Measurements from ENCODE around the gene SF3B3. TPM values are rescaled to one million over a fixed set of nuclear protein-coding genes. Genes with fewer than 3 reads are reported as not detected.

The SF3B3 gene
- total RNA-seq, 1 donor from 2014 or later: 129 TPM

DNA sequence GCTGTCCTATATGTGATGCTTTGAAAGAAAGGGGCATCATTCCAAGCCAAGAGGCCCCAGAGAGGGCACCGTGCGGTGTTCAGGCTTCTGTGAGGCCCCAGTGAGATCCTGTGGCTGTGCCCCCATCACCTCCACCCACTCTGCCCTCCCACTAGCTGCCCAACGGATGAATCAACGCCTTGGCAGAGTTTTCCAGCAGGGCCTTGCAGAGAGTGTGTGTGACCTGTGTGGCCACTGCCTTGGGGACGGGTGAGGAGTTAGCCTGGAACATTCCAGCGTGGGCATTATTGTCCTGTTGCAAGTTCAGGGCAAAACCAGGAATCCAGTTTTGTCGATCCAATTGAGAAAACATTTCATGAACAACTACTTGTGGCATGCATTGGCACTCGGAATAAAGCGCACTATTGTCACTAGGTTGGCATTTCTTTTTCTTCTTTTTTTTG is 53.7 kb downstream of the SF3B3 start:
- H3K36me3 ChIP-seq: peaks cover 11% of the 10 kb centered on the region
- H3K27ac ChIP-seq (replicated peaks): peak overlapping the region; percentile 22
- intact Hi-C loops (cut with micrococcal nuclease): no loop called here
- H3K9me3 ChIP-seq (replicated peaks): no peaks in the 10 kb centered on the region
- TF ChIP-seq, protein P1, sequence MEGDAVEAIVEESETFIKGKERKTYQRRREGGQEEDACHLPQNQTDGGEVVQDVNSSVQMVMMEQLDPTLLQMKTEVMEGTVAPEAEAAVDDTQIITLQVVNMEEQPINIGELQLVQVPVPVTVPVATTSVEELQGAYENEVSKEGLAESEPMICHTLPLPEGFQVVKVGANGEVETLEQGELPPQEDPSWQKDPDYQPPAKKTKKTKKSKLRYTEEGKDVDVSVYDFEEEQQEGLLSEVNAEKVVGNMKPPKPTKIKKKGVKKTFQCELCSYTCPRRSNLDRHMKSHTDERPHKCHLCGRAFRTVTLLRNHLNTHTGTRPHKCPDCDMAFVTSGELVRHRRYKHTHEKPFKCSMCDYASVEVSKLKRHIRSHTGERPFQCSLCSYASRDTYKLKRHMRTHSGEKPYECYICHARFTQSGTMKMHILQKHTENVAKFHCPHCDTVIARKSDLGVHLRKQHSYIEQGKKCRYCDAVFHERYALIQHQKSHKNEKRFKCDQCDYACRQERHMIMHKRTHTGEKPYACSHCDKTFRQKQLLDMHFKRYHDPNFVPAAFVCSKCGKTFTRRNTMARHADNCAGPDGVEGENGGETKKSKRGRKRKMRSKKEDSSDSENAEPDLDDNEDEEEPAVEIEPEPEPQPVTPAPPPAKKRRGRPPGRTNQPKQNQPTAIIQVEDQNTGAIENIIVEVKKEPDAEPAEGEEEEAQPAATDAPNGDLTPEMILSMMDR (IDR thresholded peaks at IDR 0.05; ENCODE audit: borderline replicate concordance): no peak
- no peak overlapping the region for H3K4me3 ChIP-seq
- H3K4me1 ChIP-seq: peaks cover 67% of the 10 kb centered on the region
- H3K27me3 ChIP-seq (ENCODE audit: low read depth): no peaks in the 10 kb centered on the region
- no peak for DNase-seq

DNA sequence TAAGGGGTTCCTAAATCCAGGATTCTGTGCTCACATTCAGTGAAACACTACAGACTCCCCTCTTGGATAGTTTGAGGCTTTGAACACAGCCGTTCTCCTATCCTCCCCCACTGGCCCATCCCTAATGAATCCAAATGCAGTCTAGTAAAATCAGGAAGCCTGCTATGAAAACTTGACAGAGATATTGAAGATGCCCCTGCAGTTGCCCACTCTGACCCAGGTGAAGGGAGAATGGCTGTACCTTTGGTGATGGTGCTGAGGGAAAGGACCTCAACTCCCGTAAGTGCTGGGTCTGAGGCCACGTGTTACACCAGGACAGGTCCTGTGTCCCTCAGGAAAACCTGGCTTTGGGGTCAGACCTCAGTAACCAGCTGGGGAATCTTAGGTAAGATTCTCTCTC is 54.4 kb downstream of the SF3B3 start:
- intact Hi-C loops (cut with micrococcal nuclease): no loop called here
- TF ChIP-seq, protein P1 (IDR thresholded peaks at IDR 0.05; ENCODE audit: borderline replicate concordance): no peak
- no peak overlapping the region for H3K27ac ChIP-seq (replicated peaks)
- peaks cover 4% of the 10 kb centered on the region for H3K36me3 ChIP-seq
- no peaks in the 10 kb centered on the region for H3K9me3 ChIP-seq (replicated peaks)
- peaks cover 61% of the 10 kb centered on the region for H3K4me1 ChIP-seq
- no peak overlapping the region for H3K4me3 ChIP-seq
- DNase-seq: no peak
- no peaks in the 10 kb centered on the region for H3K27me3 ChIP-seq (ENCODE audit: low read depth)

DNA sequence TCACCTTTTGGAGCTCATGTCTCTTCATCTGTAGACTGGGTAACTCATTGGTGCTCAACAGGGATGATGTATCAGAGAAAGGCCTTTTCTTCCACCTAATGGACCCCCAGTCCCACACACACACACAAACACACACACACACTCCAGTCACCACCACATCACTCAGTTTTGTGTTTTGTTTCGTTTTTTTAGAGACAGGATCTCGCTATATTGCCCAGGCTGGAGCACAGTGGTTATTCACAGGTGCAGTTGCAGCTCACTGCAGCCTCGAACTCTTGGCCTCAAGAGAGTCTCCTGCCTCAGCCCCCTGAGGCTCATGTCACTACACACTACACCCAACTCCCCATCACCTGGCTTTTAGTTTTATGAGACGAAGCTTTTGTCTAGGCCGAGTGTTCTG is 55.6 kb downstream of the SF3B3 start:
- intact Hi-C loops (cut with micrococcal nuclease): no loop called here
- DNase-seq: no peak
- Histone ChIP-seq H3K4me1 (peaks cover 49% of the 10 kb centered on the region), H3K9me3 (replicated peaks) (no peaks in the 10 kb centered on the region), H3K27me3 (ENCODE audit: low read depth) (no peaks in the 10 kb centered on the region), H3K36me3 (peaks cover 4% of the 10 kb centered on the region), H3K4me3 (peak overlapping the region; percentile 49), H3K27ac (replicated peaks) (peak overlapping the region; percentile 54)
- TF ChIP-seq, protein P1 (IDR thresholded peaks at IDR 0.05; ENCODE audit: borderline replicate concordance): no peak

DNA sequence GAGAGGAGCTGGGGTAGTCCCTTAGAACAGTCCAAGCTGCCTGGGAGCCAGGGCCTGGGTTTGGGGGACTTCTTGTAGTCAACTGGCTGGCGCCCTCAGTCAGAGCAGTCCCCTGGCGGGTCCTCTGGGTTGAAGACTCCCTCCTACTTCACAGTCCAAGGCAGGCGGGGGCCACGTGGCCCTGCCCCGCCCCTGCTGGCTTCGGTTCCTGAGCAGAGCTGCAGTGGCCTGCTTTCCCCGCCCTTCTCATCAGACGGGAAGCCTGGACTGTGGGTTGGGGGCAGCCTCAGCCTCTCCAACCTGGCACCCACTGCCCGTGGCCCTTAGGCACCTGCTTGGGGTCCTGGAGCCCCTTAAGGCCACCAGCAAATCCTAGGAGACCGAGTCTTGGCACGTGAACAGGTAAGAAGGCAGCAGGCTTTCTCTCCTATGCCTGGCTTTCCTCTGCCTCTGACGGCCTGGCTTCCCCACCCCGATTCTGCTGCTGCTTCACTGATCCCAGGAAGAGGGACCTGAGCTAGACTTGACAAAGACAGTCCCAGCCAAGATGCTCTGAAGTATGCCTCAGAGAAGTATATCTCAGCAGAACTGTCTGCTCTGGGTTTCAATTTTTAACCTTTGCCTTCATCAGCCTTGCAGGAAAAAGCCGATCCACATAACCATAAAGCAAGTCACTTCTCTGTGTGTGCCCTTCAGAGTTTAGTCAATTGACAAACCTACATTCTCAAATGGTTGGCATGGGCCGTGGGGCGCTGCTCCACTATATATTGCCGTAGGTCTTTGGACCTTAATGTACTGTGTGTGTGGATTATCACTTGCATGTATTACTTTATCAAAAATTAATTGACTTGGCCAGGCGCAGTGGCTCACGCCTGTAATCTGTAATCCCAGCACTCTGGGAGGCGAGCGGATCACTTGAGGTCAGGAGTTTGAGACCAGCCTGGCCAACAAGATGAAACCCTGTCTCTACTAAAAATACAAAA is 56.3 kb downstream of the SF3B3 start:
- Histone ChIP-seq H3K4me1 (peaks cover 42% of the 10 kb centered on the region), H3K4me3 (peak overlapping the region; percentile 49), H3K27ac (replicated peaks) (peak overlapping the region; percentile 54), H3K27me3 (ENCODE audit: low read depth) (no peaks in the 10 kb centered on the region), H3K9me3 (replicated peaks) (no peaks in the 10 kb centered on the region), H3K36me3 (peaks cover 4% of the 10 kb centered on the region)
- DNase-seq: peak; percentile 64
- TF ChIP-seq, protein P1 (IDR thresholded peaks at IDR 0.05; ENCODE audit: borderline replicate concordance): no peak
- intact Hi-C loops (cut with micrococcal nuclease): no loop called here

DNA sequence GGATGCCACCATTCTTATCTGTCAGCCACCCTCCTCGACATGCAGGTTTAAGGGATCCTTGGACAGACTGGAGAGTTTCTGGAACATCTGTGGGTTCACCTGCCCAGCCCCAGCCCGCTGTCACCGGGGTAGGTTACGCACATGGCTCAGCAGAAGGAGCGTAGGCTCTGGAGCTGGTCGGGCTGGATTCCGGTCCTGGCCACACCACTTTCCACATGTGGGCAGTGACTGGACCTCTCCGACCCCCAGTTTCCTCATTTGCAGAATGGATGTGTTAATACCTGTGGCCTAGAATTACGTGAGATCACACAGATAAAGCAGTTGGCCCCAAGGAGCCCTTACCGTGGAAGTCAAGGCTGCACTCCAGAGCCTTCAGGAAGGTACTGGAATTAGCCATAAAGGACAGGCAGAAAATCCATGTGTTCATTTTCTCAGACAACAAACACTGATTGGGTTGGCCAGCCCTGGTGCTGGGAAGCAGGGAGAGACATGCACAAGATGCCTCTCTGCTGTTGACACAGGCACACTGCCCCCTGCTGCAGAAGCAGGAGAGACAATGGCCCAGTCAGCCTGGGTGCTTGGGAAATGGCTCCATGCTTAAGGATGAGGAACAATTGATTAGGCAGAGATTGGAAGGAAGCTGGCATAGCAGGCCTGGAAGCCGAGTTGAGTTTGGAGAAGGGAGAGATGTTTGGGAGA is 58.8 kb downstream of the SF3B3 start:
- TF ChIP-seq, protein P1 (IDR thresholded peaks at IDR 0.05; ENCODE audit: borderline replicate concordance): peak; percentile 19
- Histone ChIP-seq H3K9me3 (replicated peaks) (no peaks in the 10 kb centered on the region), H3K27me3 (ENCODE audit: low read depth) (no peaks in the 10 kb centered on the region), H3K4me1 (peaks cover 18% of the 10 kb centered on the region), H3K36me3 (no peaks in the 10 kb centered on the region), H3K4me3 (no peak overlapping the region), H3K27ac (replicated peaks) (no peak overlapping the region)
- intact Hi-C loops (cut with micrococcal nuclease): no loop called here
- DNase-seq: no peak
